CMK (cell line): ENCODE results near the gene FRG2C.
"Not testable (repeated sequence)": the region's sequence is repeated elsewhere in the genome, so short reads cannot be mapped to it uniquely, and the experiment has no call there.

ENCODE experiments used
- DNase-seq: peaks from one replicate; pipeline ENCODE4 v3.0.0-alpha.2; 2010; ENCODE audit warnings: low read depth

Gene FRG2C

DNA sequence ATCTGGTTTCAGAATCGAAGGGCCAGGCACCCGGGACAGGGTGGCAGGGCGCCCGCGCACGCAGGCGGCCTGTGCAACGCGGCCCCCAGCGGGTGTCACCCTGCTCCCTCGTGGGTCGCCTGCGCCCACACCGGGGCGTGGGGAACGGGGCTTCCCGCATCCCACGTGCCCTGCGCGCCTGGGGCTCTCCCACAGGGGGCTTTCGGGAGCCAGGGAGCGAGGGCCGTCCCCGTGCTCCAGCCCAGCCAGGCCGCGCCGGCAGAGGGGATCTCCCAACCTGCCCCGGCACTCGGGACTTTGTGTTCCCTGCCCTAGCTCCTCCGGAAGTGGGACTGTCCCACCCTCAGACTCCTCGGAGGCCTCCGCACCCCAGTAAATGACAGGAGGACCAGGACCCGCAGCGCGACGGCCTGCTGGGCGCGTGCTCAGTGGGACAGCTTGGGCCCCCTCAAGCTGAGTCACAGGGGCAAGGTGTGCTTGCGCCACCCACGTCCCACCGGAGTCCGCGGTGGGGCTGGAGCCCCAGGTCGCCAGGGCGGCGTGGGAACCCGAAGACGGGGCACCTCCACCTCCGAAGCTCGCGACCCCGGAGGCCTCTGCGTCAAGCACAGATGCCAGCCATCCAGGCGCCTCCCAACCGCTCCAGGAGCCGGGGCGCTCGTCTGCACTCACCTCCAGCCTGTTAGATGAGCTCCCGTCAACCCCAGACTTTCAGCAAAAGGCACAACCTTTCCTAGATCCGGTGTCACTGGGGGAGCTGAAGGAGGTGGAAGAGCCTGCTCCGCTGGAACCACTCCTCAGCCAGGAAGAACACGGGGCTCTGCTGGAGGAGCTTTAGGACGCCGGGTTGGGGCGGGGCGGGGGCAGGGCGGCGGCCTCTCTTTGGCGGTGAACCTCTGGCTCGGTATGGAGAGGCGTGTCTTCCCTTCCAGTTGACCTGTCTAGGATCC is 5.5 kb downstream of the FRG2C start:
- DNase-seq = not testable (repeated sequence)

DNA sequence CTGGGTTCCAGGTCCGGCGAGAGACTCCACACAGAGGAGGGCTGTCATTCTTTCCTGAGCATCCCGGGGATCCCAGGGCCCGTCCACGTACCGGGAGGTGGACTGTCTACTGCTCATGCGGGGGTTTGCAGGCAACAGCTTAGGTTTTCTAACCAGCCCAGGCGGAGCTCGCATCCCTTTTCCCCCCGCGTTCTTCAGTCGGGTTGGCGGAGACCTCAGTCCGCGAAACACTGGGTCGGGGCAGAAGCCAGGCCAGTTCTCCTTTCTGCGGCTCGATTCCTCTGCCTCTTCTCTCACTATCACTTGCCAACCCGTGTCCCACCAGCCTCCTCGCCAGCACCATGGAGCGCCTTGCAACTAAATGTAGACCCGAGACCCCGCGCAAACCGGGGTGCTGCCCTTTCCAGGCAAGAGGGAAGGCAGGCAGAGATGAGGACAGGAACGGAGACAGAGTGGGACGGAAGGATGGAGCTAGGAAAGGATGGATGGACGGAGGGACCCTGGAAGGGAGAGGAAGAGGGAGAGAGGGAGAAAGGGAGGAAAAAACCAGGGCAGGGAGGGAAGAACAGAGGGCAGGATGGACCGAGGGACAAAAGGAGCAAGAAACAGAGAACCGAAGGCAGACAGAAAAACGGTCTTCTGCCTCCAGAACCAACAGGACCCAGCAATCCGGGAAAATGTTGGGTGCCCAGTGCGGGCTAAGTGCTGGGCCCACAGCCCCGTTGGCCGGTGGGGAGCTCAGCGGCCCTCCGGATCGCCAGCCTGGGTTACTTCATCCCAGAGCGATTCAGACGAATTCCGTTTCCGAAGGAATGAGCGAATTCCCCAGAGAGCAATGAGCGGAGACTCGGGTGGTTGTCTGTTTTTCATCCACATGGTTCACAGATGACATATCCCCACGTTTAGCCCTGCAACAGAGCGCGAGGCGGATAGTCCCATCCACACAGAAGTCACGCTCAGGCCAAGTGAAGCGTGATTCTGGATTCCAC is 6.5 kb downstream of the FRG2C start:
- not testable (repeated sequence) for DNase-seq

DNA sequence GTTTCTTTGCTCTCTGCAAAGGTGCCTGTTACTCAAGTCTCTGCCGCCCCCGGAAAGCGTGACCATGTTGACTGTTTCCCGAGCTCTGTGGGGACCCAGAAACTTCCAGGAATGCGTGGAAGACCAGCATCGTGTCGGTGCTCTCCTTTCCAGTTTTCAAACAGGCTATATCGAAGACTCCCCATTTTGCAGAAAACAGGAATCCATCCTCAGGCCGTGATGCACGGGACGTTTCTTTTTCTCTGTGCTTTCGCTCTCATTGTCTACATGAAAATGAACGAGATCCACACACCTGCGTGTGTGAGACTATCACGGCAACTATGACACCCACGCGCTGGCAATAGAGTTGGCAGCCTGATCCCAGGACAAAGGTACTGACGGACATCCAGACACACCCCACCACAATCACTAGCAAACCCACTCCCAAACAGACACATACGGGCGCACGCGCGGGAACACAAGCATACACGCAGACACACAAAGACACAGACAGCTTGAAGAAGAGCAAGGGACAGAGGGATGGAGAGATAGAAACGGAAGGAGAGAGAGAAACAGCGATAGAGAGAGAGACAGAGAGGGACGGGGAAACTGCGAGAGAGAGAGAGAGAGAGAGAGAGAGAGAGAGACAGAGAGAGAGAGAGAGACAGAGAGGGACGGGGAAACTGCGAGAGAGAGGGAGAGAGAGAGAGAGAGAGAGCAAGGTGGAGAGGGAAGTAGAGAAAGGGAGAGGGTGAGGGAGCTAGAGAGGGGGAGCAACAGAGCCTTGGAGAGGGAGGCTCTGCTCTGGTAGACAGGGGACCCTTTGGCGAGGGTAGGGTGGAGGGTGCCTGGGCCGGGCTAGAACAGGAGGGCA is 7.4 kb downstream of the FRG2C start:
- DNase-seq = not testable (repeated sequence)

DNA sequence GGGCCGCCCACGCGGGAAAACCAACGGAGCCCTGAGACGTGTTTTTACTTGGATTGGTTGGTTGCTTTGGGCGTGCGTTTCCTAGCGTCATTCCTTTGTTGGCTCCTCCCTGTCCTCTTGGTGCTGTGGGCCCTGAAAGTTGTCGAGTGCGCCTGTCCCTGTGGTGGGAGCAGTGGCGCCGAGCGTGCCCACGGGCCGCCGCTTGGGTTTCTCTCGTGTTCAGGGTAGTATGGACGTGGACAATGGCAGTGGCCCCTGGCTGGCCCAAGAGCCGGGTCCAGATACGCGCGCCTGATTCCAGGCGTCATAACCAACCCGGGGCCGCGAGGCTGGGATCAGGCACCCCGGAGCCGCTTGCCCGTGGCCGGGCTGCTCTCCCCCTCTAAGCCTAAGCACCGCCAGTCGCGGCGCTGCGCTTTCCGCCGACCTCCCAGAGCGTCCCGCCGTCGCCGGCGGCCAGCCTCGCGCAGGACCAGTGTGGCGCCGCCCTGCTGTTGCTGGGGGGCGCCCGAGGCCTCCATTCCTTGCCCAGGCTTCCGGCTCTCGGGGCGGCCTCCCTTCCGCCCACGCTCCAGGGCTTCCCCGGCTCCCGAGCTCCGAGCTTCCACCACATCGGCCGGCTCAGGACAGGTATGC is 8.1 kb downstream of the FRG2C start:
- DNase-seq = peak; percentile 27

DNA sequence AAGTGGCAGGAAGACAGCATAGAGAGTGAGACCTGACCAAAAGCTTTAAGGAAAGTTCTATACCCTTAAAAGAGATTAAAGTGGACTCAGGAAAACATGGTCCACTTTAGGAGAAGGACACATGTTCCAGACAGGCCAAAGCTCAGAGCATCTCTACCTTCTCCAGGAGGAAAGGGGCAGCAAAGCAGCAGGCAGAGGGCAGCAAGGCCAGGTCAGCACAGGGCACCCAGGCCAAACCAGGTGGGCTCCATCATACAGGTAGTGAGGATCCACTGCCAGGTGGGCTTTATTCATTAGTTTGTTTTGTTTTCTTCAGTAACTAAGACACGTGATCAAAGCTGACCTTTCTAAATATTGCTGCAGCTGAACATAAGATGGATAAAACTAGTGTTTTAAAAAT is 19.8 kb downstream of the FRG2C start:
- not testable (repeated sequence) for DNase-seq

DNA sequence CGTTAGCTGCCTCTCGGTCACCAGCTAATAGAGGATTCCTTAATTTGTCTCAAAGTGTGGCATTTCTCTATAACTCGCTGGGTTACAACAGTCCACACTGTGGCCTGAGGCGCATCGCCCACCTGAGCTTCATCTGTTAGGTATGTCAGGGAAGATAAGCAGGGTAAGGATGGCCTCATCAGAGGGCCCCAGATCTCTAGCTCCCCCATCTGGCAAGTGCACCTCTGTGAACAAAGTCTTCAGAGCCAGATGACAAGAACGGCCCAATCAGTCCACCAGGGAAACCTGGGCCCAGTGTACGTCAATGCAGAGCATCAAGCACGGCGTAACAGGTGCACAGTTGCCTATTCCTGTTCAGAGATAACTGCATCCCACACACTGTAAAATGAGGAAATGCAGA is 23.2 kb downstream of the FRG2C start:
- no peak for DNase-seq

DNA sequence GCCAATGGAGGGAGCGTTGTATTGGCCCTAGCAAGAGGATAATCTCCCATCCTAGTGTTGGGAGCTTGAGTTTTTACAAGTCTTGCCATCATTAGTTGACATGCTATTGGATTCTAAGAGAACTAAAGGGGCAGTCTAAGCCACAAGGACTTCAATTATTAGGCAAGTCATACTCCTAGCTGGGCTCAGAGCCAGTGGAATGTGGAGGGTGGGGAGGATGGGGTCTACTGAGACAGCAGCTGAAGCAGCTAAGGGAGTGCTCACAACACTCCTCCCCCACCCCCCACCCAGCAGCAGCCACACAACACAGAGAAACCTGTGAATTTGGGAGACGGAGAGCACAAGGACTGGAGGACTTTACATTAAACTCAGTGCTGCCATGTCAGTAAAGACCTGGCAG is 27.9 kb downstream of the FRG2C start:
- no peak for DNase-seq
